GM06990 (cell line): ENCODE results near the gene MAPK11.
"Not testable (repeated sequence)": the region's sequence is repeated elsewhere in the genome, so short reads cannot be mapped to it uniquely, and the experiment has no call there.

Source experiments
- DNase-seq: peaks from one replicate; pipeline ENCODE4 v3.0.0-alpha.2; 2011; ENCODE audit not compliant: insufficient read length; ENCODE audit errors: extremely low read depth
- H3K27me3 ChIP-seq: replicated peaks from 2 replicates; pipeline ENCODE4 v1.6.0; 2011; ENCODE audit warnings: low read length; ENCODE audit not compliant: control insufficient read depth, insufficient read depth
- H3K36me3 ChIP-seq: 2 replicates; pipeline ENCODE4 v1.5.1; 2011; ENCODE audit warnings: low read length; ENCODE audit not compliant: control insufficient read depth, insufficient read depth
- H3K4me3 ChIP-seq: replicated peaks from 2 replicates; pipeline ENCODE4 v1.5.1; 2011; ENCODE audit warnings: low read depth, mild to moderate bottlenecking, control low read depth, low read length
- CTCF ChIP-seq: IDR thresholded peaks from 2 replicates; pipeline ENCODE4 v1.5.1; 2011; ENCODE audit warnings: low read length, control low read depth, mild to moderate bottlenecking, inconsistent platforms; ENCODE audit not compliant: insufficient read depth, poor library complexity, severe bottlenecking

MAPK11 gene

GRCh38 chr22:50275181-50276055 lies 5.2 kb upstream of the MAPK11 start:
- TF ChIP-seq CTCF = no peak
- Histone ChIP-seq H3K4me3 (no peak overlapping the region), H3K27me3 (no peaks in the 10 kb centered on the region), H3K36me3 (peaks cover 36% of the 10 kb centered on the region)
- no peak for DNase-seq

GRCh38 chr22:50274771-50275170 lies 4.6 kb upstream of the MAPK11 start:
- TF ChIP-seq CTCF = no peak
- DNase-seq = no peak
- Histone ChIP-seq H3K36me3 (peaks cover 31% of the 10 kb centered on the region), H3K4me3 (no peak overlapping the region), H3K27me3 (no peaks in the 10 kb centered on the region)

- Histone ChIP-seq H3K27me3 (no peaks in the 10 kb centered on the region), H3K36me3 (peaks cover 30% of the 10 kb centered on the region), H3K4me3 (no peak overlapping the region)
- DNase-seq = no peak
- peak; percentile 27 for TF ChIP-seq CTCF
Observed at GRCh38 chr22:50274311-50274710, 4.1 kb upstream of the MAPK11 start.

- not testable (repeated sequence) for H3K27me3 ChIP-seq, H3K4me3 ChIP-seq, DNase-seq
- peaks cover 28% of the 10 kb centered on the region for H3K36me3 ChIP-seq
Observed at GRCh38 chr22:50273781-50274180, 3.6 kb upstream of the MAPK11 start.

- H3K36me3 ChIP-seq = peaks cover 24% of the 10 kb centered on the region
- H3K27me3 ChIP-seq, DNase-seq, H3K4me3 ChIP-seq: not testable (repeated sequence)
Observed at GRCh38 chr22:50273352-50273751, 3.2 kb upstream of the MAPK11 start.

GRCh38 chr22:50272044-50272802 lies 2.0 kb upstream of the MAPK11 start:
- Histone ChIP-seq H3K36me3 (peaks cover 16% of the 10 kb centered on the region), H3K4me3 (no peak overlapping the region), H3K27me3 (no peaks in the 10 kb centered on the region)
- TF ChIP-seq CTCF = no peak
- no peak for DNase-seq
